GM21360 (cell line): ENCODE results near the gene TACR1.

Experiments
- ATAC-seq: cut with Tn5 transposase; IDR thresholded peaks from one replicate; pipeline ENCODE4 v1.9.1; 2021; ENCODE audit warnings: mild to moderate bottlenecking, moderate library complexity; ENCODE audit not compliant: unreplicated experiment

The TACR1 gene

GRCh38 chr2:75025216-75025615 is 174.1 kb downstream of the TACR1 start:
- ATAC-seq, result no peak

- ATAC-seq, result no peak
These were observed 175.5 kb downstream of the TACR1 start for GRCh38 chr2:75023666-75024455.

GRCh38 chr2:75022516-75022915 is 176.8 kb downstream of the TACR1 start:
- no peak for ATAC-seq

- no peak for ATAC-seq
These were observed 177.6 kb downstream of the TACR1 start for GRCh38 chr2:75021672-75022071.

GRCh38 chr2:75020476-75020875 is 178.8 kb downstream of the TACR1 start:
- ATAC-seq, result no peak

- ATAC-seq, result no peak
These were observed 179.5 kb downstream of the TACR1 start for GRCh38 chr2:75019790-75020189.

GRCh38 chr2:75018162-75018561 is 181.2 kb downstream of the TACR1 start:
- ATAC-seq, result no peak

GRCh38 chr2:75012080-75012479 is 187.2 kb downstream of the TACR1 start:
- no peak for ATAC-seq

- ATAC-seq, result no peak
These were observed 188.7 kb downstream of the TACR1 start for GRCh38 chr2:75010571-75010970.

GRCh38 chr2:75007819-75008218 is 191.5 kb downstream of the TACR1 start:
- no peak for ATAC-seq

- ATAC-seq, result no peak
These were observed 192.3 kb downstream of the TACR1 start for GRCh38 chr2:75007061-75007460.

- no peak for ATAC-seq
These were observed 193.3 kb downstream of the TACR1 start for GRCh38 chr2:75006041-75006440.

- no peak for ATAC-seq
These were observed 195.5 kb downstream of the TACR1 start for GRCh38 chr2:75003773-75004172.

- ATAC-seq, result no peak
These were observed 196.0 kb downstream of the TACR1 start for GRCh38 chr2:75003276-75003675.

- no peak for ATAC-seq
These were observed 197.3 kb downstream of the TACR1 start for GRCh38 chr2:75002007-75002406.

- no peak for ATAC-seq
These were observed 199.9 kb downstream of the TACR1 start for GRCh38 chr2:74999468-74999867.
